HepG2 (cell line): Measurements from ENCODE around the gene SLC35G2. TPM values are rescaled to one million over a fixed set of nuclear protein-coding genes. Genes with fewer than 3 reads are reported as not detected.

Experiments
- GPN1 ChIP-seq: sonication (generic); formaldehyde crosslinking; IDR thresholded peaks from 2 replicates; pipeline ENCODE4 v1.5.1; 2020; ENCODE audit warnings: missing genetic modification reagents, borderline replicate concordance
- IKZF1 ChIP-seq: fragments of 450-650 bp; IDR thresholded peaks from 2 replicates; pipeline ENCODE4 v1.7.1; 2016
- ISL2 ChIP-seq: sonication (generic); formaldehyde crosslinking; IDR thresholded peaks from 2 replicates; pipeline ENCODE4 v1.5.0; 2020; ENCODE audit warnings: missing genetic modification reagents
- KLF11 ChIP-seq: IDR thresholded peaks from 2 replicates; pipeline ENCODE4 v1.6.1; 2016; ENCODE audit warnings: missing compliant biosample characterization
- KLF12 ChIP-seq: sonication (generic); formaldehyde crosslinking; IDR thresholded peaks from 2 replicates; pipeline ENCODE4 v1.4.0; 2020; ENCODE audit warnings: missing genetic modification reagents, borderline replicate concordance
- MTF1 ChIP-seq: sonication (generic); formaldehyde crosslinking; IDR thresholded peaks from 2 replicates; pipeline ENCODE4 v1.5.0; 2020; ENCODE audit warnings: missing genetic modification reagents
- MXD4 ChIP-seq: IDR thresholded peaks from 2 replicates; pipeline ENCODE4 v1.6.1; 2016; ENCODE audit warnings: mild to moderate bottlenecking, missing biosample characterization, missing genetic modification reagents
- NCOA2 ChIP-seq: sonication (generic); formaldehyde crosslinking; IDR thresholded peaks from 2 replicates; pipeline ENCODE4 v1.8.0; 2022; ENCODE audit warnings: inconsistent platforms
- NFYC ChIP-seq: IDR thresholded peaks from 2 replicates; pipeline ENCODE4 v1.6.1; 2016; ENCODE audit warnings: missing genetic modification reagents, missing compliant biosample characterization
- POLR2A ChIP-seq, 2 experiments: IDR thresholded peaks; 2 replicates each; pipeline ENCODE4 v1.6.1; 2011; ENCODE audit warnings: low read depth in 2 of 2, low read length in 2 of 2, mild to moderate bottlenecking in 1 of 2, moderate library complexity in 1 of 2; ENCODE audit not compliant: insufficient read depth in 1 of 2
- POLR2AphosphoS5 ChIP-seq: IDR thresholded peaks from 2 replicates; pipeline ENCODE4 v1.6.1; 2012; ENCODE audit warnings: low read depth, low read length
- RCOR2 ChIP-seq: IDR thresholded peaks from 2 replicates; pipeline ENCODE4 v1.6.1; 2016; ENCODE audit warnings: missing biosample characterization, missing genetic modification reagents
- RNF2 ChIP-seq: fragments of 450-650 bp; conservative IDR thresholded peaks from 2 replicates; pipeline ENCODE4 v1.6.1; 2016; ENCODE audit warnings: low read depth
- SNAPC5 ChIP-seq: sonication (generic); formaldehyde crosslinking; IDR thresholded peaks from 2 replicates; pipeline ENCODE4 v1.8.1; 2023; ENCODE audit warnings: mild to moderate bottlenecking, missing genetic modification reagents, borderline replicate concordance
- TFE3 ChIP-seq: IDR thresholded peaks from 2 replicates; pipeline ENCODE4 v1.6.1; 2016
- TP53 ChIP-seq: sonication (generic); formaldehyde crosslinking; conservative IDR thresholded peaks from 2 replicates; pipeline ENCODE4 v1.4.0; 2020; ENCODE audit warnings: missing genetic modification reagents
- ZBTB10 ChIP-seq: sonication (generic); formaldehyde crosslinking; IDR thresholded peaks from 2 replicates; pipeline ENCODE4 v1.4.0; 2020; ENCODE audit warnings: missing genetic modification reagents, borderline replicate concordance
- ZFAT ChIP-seq: sonication (generic); formaldehyde crosslinking; conservative IDR thresholded peaks from 2 replicates; pipeline ENCODE4 v1.8.1; 2023; ENCODE audit warnings: missing genetic modification reagents, inconsistent platforms
- ZNF224 ChIP-seq: sonication (generic); formaldehyde crosslinking; IDR thresholded peaks from 2 replicates; pipeline ENCODE4 v1.5.0; 2020; ENCODE audit warnings: mild to moderate bottlenecking, missing genetic modification reagents
- ZNF747 ChIP-seq: sonication (generic); formaldehyde crosslinking; IDR thresholded peaks from 2 replicates; pipeline ENCODE4 v1.8.1; 2023; ENCODE audit warnings: missing genetic modification reagents, mild to moderate bottlenecking, borderline replicate concordance
- ZNF891 ChIP-seq: sonication (generic); formaldehyde crosslinking; IDR thresholded peaks from 2 replicates; pipeline ENCODE4 v1.5.0; 2020; ENCODE audit warnings: mild to moderate bottlenecking, missing genetic modification reagents
- ZSCAN5A ChIP-seq: sonication (generic); formaldehyde crosslinking; IDR thresholded peaks from 2 replicates; pipeline ENCODE4 v1.8.0; 2022; ENCODE audit warnings: mild to moderate bottlenecking, missing genetic modification reagents, borderline replicate concordance
- polyA plus RNA-seq, 8 experiments: library from polyadenylated mRNA; depleted of rRNA in 3 of 8; stranded (reverse) in 7 of 8; unstranded in 1 of 8; fragments of >200 nt; fragmentation: Illumina TruSeq in 4 of 8; extraction: Trizol in 4 of 8; gene quantifications; 2 replicates each; pipeline versions ENCODE4 v1.2.1 to v1.2.3, GENCODE V29; 2011 to 2016; ENCODE audit warnings: low read depth in 4 of 8, missing spikeins in 1 of 8, mixed read lengths in 1 of 8; ENCODE audit not compliant: insufficient read depth in 1 of 8
- total RNA-seq, 5 experiments: library from RNA; depleted of rRNA; stranded (reverse); fragments of >200 nt; fragmentation: Illumina TruSeq; extraction: Trizol; gene quantifications; 2 replicates each; pipeline ENCODE4 v1.2.3, GENCODE V29; 2016; ENCODE audit warnings: low read depth in 1 of 5

SLC35G2 gene
- total and polyA plus RNA-seq, 2 of the 13 experiments (the other 11 are each of a cell fraction or from before 2014, with no cell fraction given): 7.6 to 10.3 TPM

- TF ChIP-seq ZSCAN5A (CRISPR knock-in tag): peak; percentile 75; the same call in 1 of the 2 replicates
- TF ChIP-seq ZNF891 (CRISPR knock-in tag): peak; percentile 70; the same call in 1 of the 2 replicates
- TF ChIP-seq SNAPC5 (CRISPR knock-in tag): no peak
- no peak for TF ChIP-seq IKZF1
- no peak for TF ChIP-seq GPN1 (CRISPR knock-in tag)
- TF ChIP-seq TFE3 (CRISPR knock-in tag): peak; percentile 67; the same call in 1 of the 2 replicates
- no peak for TF ChIP-seq ZBTB10 (CRISPR knock-in tag)
- TF ChIP-seq TP53 (CRISPR knock-in tag): no peak
- no peak for TF ChIP-seq MTF1 (CRISPR knock-in tag)
- 0 out of 2 replicates have a peak, but pooled peaks have one; percentile 39 for TF ChIP-seq KLF11 (CRISPR knock-in tag)
- peak; percentile 57; the same call in 1 of the 2 replicates for TF ChIP-seq ZNF224
- no peak for TF ChIP-seq KLF12 (CRISPR knock-in tag)
- no peak for TF ChIP-seq NCOA2 (CRISPR knock-in tag)
- TF ChIP-seq ZFAT (CRISPR knock-in tag): no peak
- TF ChIP-seq MXD4: peak; percentile 64; the same call in 1 of the 2 replicates
- TF ChIP-seq RCOR2 (CRISPR knock-in tag): no peak
- no peak for TF ChIP-seq ZNF747 (CRISPR knock-in tag)
- no peak for TF ChIP-seq NFYC
- TF ChIP-seq ISL2: no peak
- TF ChIP-seq POLR2A (IDR thresholded peaks at IDR 0.05; ENCODE audit: insufficient read depth in 1 of 2, low read depth in 2 of 2, low read length in 2 of 2): no peak
- no peak for TF ChIP-seq RNF2
- TF ChIP-seq POLR2AphosphoS5: no peak
Measured at GRCh38 chr3:136819731-136820679, 1.1 kb downstream of the SLC35G2 start (continued).
